HEK293 (cell line): ENCODE measurements around the gene WIPF3.

Experiments used
- CTCF ChIA-PET: fragments of 350-600 bp; formaldehyde crosslinking; extraction: SDS; loops from one replicate; lab custom pipeline; 2021; ENCODE audit warnings: antibody characterized with exemption; lab: Yijun Ruan, JAX
- POLR2A ChIA-PET: fragments of 300-600 bp; formaldehyde crosslinking; extraction: SDS; loops from one replicate; lab custom pipeline; 2020; ENCODE audit warnings: antibody characterized with exemption, inconsistent platforms; lab: Yijun Ruan, JAX
- H3K27ac ChIP-seq: fragments of 200-500 bp; sonication (Bioruptor generic); 2 replicates; pipeline ENCODE4 v1.5.1; 2014; ENCODE audit warnings: low read depth, low read length, control low read depth, inconsistent platforms; ENCODE audit errors: extremely low read depth
- H3K36me3 ChIP-seq, 2 experiments: fragments of 200-500 bp in 1 of 2; sonication (Bioruptor generic) in 1 of 2; 1 replicate in 1 of 2; 2 replicates in 1 of 2; pipeline ENCODE4 v1.5.1; 2014 to 2017; ENCODE audit warnings: inconsistent platforms in 2 of 2, low read length in 2 of 2; ENCODE audit not compliant: control insufficient read depth in 2 of 2, insufficient read depth in 1 of 2
- H3K4me1 ChIP-seq: fragments of 200-500 bp; sonication (Bioruptor generic); 2 replicates; pipeline ENCODE4 v1.5.1; 2014; ENCODE audit warnings: mild to moderate bottlenecking, low read length, inconsistent platforms; ENCODE audit not compliant: control insufficient read depth, insufficient read depth
- H3K4me3 ChIP-seq: 2 replicates; pipeline ENCODE4 v1.5.1; 2011; ENCODE audit warnings: low read depth, mild to moderate bottlenecking, control low read depth, low read length, moderate library complexity
- H3K9me3 ChIP-seq: fragments of 200-500 bp; sonication (Bioruptor generic); 2 replicates; pipeline ENCODE4 v1.5.1; 2014; ENCODE audit warnings: low read depth, low read length, inconsistent platforms; ENCODE audit not compliant: control insufficient read depth, insufficient read depth
- GFI1B ChIP-seq: fragments of 450-650 bp; formaldehyde crosslinking; IDR thresholded peaks from 2 replicates; pipeline ENCODE4 v1.5.1; 2016; ENCODE audit warnings: missing biosample characterization, missing genetic modification characterization
- GLIS2 ChIP-seq: fragments of 450-650 bp; formaldehyde crosslinking; IDR thresholded peaks from 2 replicates; pipeline ENCODE4 v1.5.1; 2016; ENCODE audit warnings: missing biosample characterization, missing genetic modification characterization
- KLF16 ChIP-seq: fragments of 450-650 bp; formaldehyde crosslinking; IDR thresholded peaks from 2 replicates; pipeline ENCODE4 v1.5.1; 2017; ENCODE audit warnings: missing biosample characterization, missing genetic modification characterization
- ZBTB44 ChIP-seq: fragments of 450-650 bp; IDR thresholded peaks from 2 replicates; pipeline ENCODE4 v1.5.1; 2018; ENCODE audit warnings: missing biosample characterization, mild to moderate bottlenecking, missing genetic modification characterization
- ZFP41 ChIP-seq: fragments of 450-650 bp; formaldehyde crosslinking; IDR thresholded peaks from 2 replicates; pipeline ENCODE4 v1.5.1; 2016; ENCODE audit warnings: missing biosample characterization, missing genetic modification characterization, borderline replicate concordance
- ZNF140 ChIP-seq: fragments of 450-650 bp; formaldehyde crosslinking; IDR thresholded peaks from 2 replicates; pipeline ENCODE4 v1.5.1; 2016; ENCODE audit warnings: missing biosample characterization, missing genetic modification characterization
- ZNF19 ChIP-seq: fragments of 450-650 bp; formaldehyde crosslinking; IDR thresholded peaks from 2 replicates; pipeline ENCODE4; 2016; ENCODE audit warnings: missing biosample characterization, missing genetic modification characterization, low read depth
- ZNF335 ChIP-seq: fragments of 450-650 bp; formaldehyde crosslinking; conservative IDR thresholded peaks from 2 replicates; pipeline ENCODE4 v1.5.1; 2016; ENCODE audit warnings: missing biosample characterization, missing genetic modification characterization
- ZNF391 ChIP-seq: fragments of 450-650 bp; formaldehyde crosslinking; IDR thresholded peaks from 2 replicates; pipeline ENCODE4 v1.5.1; 2016; ENCODE audit warnings: low read depth, missing biosample characterization, missing genetic modification characterization, borderline replicate concordance
- ZNF426 ChIP-seq: fragments of 450-650 bp; formaldehyde crosslinking; IDR thresholded peaks from 2 replicates; pipeline ENCODE4 v1.5.1; 2017; ENCODE audit warnings: missing biosample characterization, missing genetic modification characterization, mild to moderate bottlenecking, inconsistent platforms, moderate library complexity
- ZNF639 ChIP-seq: fragments of 450-650 bp; formaldehyde crosslinking; IDR thresholded peaks from 2 replicates; pipeline ENCODE4 v1.5.1; 2016; ENCODE audit warnings: missing biosample characterization, missing genetic modification characterization
- ZNF768 ChIP-seq: fragments of 450-650 bp; formaldehyde crosslinking; IDR thresholded peaks from 2 replicates; pipeline ENCODE4 v1.5.1; 2018; ENCODE audit warnings: missing biosample characterization, mild to moderate bottlenecking, missing genetic modification characterization
- TF ChIP-seq, protein P1 (sequence below): fragments of 450-650 bp; formaldehyde crosslinking; IDR thresholded peaks from 2 replicates; pipeline ENCODE4 v1.5.1; 2016; ENCODE audit warnings: missing biosample characterization, missing genetic modification characterization
- TF ChIP-seq, protein P2 (sequence below): fragments of 450-650 bp; formaldehyde crosslinking; IDR thresholded peaks from 2 replicates; pipeline ENCODE4 v1.5.1; 2016; ENCODE audit warnings: missing biosample characterization, missing genetic modification characterization
- TF ChIP-seq, protein P3 (sequence below): fragments of 450-650 bp; IDR thresholded peaks from 2 replicates; pipeline ENCODE4 v1.5.1; 2018; ENCODE audit warnings: missing biosample characterization, missing genetic modification characterization
- TF ChIP-seq, protein P4 (sequence below): fragments of 450-650 bp; formaldehyde crosslinking; IDR thresholded peaks from 2 replicates; pipeline ENCODE4 v1.5.1; 2016; ENCODE audit warnings: missing biosample characterization, missing genetic modification characterization, borderline replicate concordance
- TF ChIP-seq, protein P5 (sequence below): fragments of 450-650 bp; formaldehyde crosslinking; IDR thresholded peaks from 2 replicates; pipeline ENCODE4 v1.5.1; 2016; ENCODE audit warnings: missing biosample characterization, missing genetic modification characterization

Gene WIPF3

DNA sequence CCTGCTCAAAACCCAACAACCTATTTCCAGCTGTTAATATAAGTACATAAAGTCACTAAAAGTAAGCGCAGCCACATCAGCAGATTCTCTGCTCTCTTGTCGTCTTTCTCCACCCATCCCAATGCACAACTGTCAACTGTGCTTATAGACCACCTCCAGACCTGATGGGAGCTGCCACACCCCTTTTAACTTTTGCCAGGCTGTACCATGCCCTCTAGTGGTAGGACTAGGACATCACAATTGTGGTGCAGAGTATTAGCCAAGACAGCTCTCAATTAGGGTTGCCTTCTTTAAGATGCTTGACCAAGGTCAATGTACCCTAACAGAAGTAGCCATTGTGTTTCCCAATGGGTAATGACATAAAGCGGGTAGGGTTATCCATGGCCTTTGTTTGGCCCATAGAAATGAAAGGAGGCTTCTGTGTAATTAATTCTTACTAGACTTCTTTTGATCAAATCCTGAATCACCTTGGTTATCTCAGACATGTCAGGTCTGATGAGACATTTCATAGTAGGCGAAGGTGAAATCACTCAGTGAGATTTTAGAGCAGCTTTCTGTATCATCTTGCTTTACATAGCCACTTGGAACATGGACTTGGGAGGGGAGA, 115.2 kb downstream of the WIPF3 start (continued):
- TF ChIP-seq, protein P1, sequence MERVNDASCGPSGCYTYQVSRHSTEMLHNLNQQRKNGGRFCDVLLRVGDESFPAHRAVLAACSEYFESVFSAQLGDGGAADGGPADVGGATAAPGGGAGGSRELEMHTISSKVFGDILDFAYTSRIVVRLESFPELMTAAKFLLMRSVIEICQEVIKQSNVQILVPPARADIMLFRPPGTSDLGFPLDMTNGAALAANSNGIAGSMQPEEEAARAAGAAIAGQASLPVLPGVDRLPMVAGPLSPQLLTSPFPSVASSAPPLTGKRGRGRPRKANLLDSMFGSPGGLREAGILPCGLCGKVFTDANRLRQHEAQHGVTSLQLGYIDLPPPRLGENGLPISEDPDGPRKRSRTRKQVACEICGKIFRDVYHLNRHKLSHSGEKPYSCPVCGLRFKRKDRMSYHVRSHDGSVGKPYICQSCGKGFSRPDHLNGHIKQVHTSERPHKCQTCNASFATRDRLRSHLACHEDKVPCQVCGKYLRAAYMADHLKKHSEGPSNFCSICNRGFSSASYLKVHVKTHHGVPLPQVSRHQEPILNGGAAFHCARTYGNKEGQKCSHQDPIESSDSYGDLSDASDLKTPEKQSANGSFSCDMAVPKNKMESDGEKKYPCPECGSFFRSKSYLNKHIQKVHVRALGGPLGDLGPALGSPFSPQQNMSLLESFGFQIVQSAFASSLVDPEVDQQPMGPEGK (tag by site-specific recombination) = no peak
- TF ChIP-seq KLF16 (tag by site-specific recombination) = 0 out of 2 replicates have a peak, but pooled peaks have one; percentile 24
- TF ChIP-seq, all 188 proteins: peak for 8

GRCh38 chr7:29922921-29923700, 116.8 kb downstream of the WIPF3 start:
- POLR2A ChIA-PET = no interaction called here
- Histone ChIP-seq H3K9me3 (no peaks in the 10 kb centered on the region), H3K4me3 (no peak overlapping the region), H3K36me3 (peaks cover 4 to 68% of the 10 kb centered on the region in 2 experiments; a peak in 2 of 3 replicates), H3K27ac (no peak overlapping the region), H3K4me1 (no peaks in the 10 kb centered on the region)
- CTCF ChIA-PET = interaction anchor here (0.5 to 3.4 kb wide), 5 partner anchors 45 to 301 kb away, joined by 3 to 36 read pairs (median 21); no protein-coding TSS in a partner anchor
- TF ChIP-seq, protein P2, sequence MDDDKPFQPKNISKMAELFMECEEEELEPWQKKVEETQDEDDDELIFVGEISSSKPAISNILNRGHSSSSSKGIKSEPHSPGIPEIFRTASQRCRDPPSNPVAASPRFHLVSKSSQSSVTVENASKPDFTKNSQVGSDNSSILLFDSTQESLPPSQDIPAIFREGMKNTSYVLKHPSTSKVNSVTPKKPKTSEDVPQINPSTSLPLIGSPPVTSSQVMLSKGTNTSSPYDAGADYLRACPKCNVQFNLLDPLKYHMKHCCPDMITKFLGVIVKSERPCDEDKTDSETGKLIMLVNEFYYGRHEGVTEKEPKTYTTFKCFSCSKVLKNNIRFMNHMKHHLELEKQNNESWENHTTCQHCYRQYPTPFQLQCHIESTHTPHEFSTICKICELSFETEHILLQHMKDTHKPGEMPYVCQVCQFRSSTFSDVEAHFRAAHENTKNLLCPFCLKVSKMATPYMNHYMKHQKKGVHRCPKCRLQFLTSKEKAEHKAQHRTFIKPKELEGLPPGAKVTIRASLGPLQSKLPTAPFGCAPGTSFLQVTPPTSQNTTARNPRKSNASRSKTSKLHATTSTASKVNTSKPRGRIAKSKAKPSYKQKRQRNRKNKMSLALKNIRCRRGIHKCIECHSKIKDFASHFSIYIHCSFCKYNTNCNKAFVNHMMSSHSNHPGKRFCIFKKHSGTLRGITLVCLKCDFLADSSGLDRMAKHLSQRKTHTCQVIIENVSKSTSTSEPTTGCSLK = no peak
- TF ChIP-seq, protein P3, sequence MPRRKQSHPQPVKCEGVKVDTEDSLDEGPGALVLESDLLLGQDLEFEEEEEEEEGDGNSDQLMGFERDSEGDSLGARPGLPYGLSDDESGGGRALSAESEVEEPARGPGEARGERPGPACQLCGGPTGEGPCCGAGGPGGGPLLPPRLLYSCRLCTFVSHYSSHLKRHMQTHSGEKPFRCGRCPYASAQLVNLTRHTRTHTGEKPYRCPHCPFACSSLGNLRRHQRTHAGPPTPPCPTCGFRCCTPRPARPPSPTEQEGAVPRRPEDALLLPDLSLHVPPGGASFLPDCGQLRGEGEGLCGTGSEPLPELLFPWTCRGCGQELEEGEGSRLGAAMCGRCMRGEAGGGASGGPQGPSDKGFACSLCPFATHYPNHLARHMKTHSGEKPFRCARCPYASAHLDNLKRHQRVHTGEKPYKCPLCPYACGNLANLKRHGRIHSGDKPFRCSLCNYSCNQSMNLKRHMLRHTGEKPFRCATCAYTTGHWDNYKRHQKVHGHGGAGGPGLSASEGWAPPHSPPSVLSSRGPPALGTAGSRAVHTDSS = no peak
- TF ChIP-seq ZNF391 = no peak
- no peak for TF ChIP-seq GLIS2 (tag by site-specific recombination)
- no peak for TF ChIP-seq ZNF426 (tag by site-specific recombination)
- no peak for TF ChIP-seq ZBTB44 (tag by site-specific recombination)
- no peak for TF ChIP-seq ZNF768 (tag by site-specific recombination)
- TF ChIP-seq ZNF140 (tag by site-specific recombination) = no peak
- TF ChIP-seq, protein P4, sequence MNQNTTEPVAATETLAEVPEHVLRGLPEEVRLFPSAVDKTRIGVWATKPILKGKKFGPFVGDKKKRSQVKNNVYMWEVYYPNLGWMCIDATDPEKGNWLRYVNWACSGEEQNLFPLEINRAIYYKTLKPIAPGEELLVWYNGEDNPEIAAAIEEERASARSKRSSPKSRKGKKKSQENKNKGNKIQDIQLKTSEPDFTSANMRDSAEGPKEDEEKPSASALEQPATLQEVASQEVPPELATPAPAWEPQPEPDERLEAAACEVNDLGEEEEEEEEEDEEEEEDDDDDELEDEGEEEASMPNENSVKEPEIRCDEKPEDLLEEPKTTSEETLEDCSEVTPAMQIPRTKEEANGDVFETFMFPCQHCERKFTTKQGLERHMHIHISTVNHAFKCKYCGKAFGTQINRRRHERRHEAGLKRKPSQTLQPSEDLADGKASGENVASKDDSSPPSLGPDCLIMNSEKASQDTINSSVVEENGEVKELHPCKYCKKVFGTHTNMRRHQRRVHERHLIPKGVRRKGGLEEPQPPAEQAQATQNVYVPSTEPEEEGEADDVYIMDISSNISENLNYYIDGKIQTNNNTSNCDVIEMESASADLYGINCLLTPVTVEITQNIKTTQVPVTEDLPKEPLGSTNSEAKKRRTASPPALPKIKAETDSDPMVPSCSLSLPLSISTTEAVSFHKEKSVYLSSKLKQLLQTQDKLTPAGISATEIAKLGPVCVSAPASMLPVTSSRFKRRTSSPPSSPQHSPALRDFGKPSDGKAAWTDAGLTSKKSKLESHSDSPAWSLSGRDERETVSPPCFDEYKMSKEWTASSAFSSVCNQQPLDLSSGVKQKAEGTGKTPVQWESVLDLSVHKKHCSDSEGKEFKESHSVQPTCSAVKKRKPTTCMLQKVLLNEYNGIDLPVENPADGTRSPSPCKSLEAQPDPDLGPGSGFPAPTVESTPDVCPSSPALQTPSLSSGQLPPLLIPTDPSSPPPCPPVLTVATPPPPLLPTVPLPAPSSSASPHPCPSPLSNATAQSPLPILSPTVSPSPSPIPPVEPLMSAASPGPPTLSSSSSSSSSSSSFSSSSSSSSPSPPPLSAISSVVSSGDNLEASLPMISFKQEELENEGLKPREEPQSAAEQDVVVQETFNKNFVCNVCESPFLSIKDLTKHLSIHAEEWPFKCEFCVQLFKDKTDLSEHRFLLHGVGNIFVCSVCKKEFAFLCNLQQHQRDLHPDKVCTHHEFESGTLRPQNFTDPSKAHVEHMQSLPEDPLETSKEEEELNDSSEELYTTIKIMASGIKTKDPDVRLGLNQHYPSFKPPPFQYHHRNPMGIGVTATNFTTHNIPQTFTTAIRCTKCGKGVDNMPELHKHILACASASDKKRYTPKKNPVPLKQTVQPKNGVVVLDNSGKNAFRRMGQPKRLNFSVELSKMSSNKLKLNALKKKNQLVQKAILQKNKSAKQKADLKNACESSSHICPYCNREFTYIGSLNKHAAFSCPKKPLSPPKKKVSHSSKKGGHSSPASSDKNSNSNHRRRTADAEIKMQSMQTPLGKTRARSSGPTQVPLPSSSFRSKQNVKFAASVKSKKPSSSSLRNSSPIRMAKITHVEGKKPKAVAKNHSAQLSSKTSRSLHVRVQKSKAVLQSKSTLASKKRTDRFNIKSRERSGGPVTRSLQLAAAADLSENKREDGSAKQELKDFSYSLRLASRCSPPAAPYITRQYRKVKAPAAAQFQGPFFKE (tag by site-specific recombination) = no peak
- TF ChIP-seq, protein P5, sequence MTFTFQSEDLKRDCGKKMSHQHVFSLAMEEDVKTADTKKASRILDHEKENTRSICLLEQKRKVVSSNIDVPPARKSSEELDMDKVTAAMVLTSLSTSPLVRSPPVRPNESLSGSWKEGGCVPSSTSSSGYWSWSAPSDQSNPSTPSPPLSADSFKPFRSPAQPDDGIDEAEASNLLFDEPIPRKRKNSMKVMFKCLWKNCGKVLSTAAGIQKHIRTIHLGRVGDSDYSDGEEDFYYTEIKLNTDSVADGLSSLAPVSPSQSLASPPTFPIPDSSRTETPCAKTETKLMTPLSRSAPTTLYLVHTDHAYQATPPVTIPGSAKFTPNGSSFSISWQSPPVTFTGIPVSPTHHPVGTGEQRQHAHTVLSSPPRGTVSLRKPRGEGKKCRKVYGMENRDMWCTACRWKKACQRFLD = no peak
- TF ChIP-seq ZNF19 (tag by site-specific recombination) = no peak
- no peak for TF ChIP-seq ZNF335
- TF ChIP-seq ZFP41 (tag by site-specific recombination) = no peak
- no peak for TF ChIP-seq ZNF639 (tag by site-specific recombination)
- TF ChIP-seq GFI1B (tag by site-specific recombination) = no peak
